ENCODE measurements around the gene MICOS13.

MICOS13 gene

DNA sequence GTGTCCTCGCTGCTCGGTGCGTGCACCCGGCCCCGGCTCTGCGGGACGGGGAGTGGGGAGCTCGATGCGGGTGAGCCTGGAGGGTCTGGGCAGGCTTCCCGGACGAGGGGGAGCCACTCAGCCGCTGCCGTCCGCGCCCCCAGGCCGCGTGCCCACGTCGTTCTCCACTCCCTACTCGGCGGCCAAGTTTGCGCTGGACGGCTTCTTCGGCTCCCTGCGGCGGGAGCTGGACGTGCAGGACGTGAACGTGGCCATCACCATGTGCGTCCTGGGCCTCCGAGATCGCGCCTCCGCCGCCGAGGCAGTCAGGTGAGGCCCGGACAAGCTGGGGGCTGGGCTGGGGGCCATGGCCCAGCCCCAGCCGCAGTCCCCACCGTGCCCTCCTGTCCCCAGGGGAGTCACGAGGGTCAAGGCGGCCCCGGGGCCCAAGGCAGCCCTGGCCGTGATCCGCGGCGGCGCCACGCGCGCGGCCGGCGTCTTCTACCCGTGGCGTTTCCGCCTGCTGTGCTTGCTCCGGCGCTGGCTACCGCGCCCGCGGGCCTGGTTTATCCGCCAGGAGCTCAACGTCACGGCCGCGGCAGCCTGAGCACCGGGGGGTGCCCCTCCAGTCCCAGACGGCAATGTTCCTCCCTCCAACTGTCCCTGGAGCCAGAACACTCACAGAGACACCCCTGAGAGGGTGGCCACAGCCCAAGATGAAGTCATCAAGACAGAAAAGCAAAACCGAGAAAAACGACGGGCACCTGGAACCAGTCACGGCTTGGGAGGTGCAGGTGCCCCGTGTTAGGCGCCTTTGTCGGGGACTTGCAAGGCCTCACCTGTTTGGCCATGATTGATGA is 7.3 kb upstream of the MICOS13 start:
- DNase-seq: no peak

DNA sequence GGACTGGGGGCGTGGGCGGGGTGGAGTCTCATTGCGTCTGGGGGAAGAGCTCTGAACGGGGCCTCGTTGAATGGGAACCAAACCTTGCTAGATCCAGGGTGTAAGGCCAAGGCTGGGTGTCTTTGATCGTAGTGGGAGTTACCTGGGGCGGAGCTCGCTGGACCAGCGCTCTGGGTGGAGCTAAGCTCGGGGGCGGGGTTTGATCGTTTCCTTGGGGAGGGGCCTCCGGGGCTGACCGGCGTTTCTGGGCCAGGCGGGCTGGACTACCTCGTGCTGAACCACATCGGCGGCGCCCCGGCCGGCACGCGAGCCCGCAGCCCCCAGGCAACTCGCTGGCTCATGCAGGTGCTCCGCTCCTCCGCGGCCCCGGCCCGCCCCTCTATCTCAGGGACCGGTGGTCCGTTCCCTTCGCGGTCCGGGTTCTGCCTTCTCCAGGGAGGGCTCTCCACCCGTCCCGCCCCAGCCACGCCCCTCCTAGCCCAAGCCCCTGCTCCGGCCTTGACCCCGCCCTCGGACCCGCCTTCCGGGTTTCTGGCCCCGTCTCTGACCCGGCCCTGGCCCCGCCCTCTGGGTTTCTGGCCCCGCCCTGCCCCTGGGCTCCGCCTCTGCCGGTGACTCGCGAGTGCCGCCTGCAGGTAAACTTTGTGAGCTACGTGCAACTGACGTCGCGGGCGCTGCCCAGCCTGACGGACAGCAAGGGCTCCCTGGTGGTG is 6.5 kb upstream of the MICOS13 start:
- DNase-seq: peak; percentile 96

DNA sequence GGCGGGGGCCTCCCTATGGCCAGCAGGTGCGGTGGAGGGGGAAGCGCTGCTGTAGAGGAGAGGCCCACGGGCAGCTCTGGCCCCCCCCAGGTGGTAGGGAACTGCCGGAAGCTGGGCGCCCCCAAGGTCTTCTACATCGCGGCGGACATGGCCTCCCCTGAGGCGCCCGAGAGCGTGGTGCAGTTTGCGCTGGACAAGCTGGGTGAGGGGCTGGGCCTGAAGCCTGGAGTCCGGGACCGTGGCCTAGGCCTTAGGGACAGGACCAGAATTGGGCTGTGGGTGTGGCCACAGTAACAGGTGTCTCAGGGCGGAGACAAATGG is 6.0 kb upstream of the MICOS13 start:
- DNase-seq: no peak

DNA sequence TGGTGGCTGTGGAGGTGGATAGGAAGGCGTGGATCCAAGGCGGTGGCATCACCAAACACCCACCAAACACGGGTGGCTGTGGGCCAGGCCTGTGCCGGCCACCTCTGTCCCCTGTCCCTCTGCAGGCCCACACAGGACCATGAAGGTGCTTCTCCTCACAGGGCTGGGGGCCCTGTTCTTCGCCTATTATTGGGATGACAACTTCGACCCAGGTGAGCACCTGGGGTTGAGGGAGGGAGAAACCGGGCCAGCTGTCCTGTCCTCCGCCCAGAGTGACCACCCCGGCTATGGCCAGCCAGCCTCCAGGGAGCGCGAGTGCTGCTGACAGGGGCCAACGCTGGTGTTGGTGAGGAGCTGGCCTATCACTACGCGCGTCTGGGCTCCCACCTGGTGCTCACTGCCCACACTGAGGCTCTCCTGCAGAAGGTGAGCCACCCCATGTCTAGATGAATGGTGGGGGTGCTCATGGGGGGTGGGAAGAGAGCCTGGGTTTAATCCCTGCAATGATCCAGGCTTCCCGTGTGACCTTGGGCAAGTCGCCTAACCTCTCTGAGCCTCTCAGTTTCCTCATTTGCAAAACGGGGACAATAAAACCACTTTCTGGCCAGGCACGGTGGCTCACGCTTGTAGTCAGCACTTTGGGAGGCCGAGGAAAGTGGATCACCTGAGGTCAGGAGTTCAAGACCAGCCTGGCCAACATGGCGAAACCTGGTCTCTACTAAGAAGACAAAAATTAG is 4.5 kb upstream of the MICOS13 start:
- no peak for DNase-seq

DNA sequence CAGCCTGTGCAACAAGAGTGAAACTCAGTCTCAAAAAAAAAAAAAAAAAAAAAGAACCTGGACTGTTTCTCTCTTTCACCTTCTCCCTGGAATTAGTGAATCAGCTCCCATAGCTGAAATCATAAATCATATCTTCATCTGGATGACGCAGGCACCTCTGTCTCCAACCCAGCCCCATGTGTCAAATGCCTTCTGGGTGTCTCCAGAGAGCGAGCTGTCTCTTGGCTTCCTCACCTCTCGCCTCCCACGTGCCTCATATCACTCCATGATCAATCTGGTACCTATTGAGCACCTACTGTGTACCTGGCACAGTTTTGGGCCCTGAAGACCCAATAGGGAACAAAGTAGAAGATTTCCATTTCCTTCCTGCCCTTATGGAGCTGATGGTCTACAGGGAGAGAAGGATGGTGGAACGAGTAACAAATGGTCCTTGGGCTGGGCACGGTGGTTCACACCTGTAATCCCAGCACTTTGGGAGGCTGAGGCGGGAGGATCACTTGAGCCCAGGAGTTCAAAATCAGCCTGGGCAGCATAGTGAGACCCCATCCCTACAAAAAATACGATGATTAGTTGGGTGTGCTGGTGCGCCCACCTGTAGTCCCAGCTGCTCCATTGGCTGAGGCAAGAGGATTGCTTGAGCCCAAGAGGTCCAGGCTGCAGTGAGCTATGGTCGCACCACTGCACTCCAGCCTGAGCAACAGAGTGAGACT is 3.0 kb upstream of the MICOS13 start:
- DNase-seq: no peak

DNA sequence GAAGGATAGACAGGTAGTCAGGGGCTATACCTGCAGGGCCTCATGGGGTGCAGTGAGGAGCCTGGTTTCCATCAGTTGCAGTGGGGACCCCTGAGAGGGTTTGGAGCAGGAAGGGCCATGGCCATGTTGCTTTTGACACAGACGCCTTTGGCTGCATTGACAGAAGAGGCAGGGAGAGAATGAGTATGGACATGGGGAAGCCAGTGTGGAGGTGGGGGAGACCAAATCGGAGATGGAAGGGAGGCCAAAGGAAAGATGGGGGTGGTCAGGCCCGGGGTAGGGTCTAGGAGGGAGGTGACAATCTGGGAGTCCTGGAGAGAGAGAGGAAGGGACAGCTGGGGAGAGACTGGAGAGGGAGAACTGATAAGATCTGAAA is 1.8 kb upstream of the MICOS13 start:
- DNase-seq: no peak

DNA sequence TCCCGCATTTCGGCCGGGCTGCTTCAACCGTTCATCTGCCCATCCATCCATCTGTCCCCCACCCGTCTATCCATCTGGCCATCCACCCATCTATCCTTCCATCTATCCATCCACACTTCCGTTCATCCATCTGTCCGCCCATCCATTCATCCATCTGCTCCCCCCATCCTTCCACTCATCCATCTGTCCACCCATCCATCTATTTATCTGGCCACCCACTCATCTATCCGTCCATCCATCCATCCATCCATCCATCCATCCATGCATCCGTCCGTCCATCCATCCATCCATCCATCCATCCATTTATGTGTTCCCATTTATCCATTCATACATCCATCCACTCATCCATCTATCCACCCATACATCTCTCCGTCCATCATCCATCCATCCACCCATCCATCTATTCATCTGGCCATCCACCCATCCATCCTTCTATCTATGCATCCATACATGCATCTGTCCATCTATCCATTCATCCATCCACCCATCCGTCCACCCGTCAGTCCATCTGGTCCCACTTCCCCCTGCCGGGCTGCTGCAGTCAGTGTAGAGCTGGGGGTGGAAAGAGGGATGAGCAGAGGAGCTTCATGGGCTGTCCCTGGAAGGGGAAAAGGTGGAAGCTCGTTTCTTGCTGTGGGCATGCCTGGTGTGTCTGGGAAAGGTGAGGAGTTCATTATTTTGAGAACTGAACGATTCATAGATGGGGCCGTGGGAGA is 1.2 kb upstream of the MICOS13 start:
- DNase-seq: no peak

DNA sequence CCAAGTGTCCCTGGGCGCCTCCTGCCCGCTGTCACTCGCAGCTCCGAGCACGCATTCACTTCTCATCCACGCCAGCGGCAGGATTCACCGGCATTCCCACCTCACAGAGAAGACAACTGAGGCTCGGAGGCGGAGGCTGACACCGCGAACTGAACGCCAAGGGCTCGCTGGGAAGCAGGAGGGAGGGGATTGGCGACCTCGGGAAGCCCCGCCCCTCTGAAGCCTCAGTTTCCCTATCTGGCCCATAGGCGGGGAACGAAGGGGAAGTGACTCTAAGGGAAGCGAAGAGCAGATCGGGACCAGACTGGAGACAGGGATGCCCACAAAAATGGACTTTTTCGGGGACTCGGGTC is 256 bp downstream of the MICOS13 start:
- no peak for DNase-seq

DNA sequence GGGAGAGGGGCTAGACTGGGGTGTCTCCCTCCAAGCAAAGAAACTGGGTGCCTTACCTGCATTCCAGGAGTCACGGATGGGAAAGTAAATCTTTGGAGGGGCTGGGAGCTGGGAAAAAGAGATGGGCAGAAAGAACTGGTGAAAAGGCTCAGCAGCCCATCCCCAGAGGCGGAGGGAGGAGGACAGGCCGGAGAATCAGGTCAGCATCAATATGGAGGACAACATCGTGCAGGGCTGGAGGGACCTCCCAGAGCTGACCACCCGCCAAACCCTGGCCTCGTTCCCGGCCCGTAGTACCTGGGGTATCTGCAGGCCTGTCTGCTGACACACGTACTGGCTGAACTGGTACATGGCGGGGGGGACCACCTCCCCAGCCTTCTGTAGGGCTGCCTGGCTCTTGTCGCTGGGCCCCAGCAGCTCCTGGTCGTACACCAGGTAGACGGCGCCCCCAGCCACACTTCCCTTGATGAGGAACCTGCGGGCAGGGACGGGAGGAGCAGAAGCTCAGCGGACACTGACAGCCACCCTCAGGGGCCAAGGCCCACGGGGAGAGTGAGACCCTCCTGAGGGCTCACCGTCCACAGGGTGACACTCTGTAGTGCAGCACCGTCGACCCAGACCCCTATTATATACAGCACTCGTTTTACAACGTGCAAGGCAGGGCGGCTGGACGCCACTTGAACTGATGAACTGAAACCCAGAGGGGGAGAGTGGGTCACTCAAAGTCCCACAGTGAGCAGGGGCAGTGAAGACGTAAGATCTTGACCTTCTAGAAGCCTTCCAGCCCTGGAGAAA is 830 bp downstream of the MICOS13 start:
- no peak for DNase-seq

DNA sequence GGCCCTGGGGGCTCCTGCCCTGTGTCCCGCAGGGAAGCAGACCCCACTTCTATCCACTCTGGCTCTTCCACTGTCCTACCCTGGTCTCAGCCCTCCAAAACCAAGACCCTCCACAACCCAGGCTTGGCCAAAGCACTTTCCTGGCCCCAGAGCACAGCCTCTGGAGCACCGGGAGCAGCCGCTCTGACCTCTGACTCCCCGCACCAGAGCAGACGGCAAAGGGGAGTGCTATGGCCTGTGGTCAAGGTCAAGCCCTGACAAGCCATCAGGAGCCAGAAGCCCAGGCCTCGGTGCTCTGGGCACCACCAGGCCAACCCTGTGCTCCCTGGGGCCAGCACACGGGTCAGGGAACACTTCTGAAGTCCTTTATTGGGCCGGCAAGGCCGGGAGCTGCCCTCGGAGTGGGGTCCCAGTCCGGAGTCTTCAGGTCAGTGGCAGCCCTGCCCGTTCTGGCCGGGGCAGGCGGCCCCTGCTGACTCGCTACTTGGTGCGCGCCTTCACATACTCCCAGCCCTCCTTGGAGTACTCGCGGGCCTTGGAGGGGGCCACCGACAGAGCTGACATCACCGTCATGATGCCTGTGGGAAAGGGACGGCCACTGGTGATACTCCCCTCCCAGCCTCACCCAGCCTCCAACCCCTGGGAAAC is 2.1 kb downstream of the MICOS13 start:
- no peak for DNase-seq

DNA sequence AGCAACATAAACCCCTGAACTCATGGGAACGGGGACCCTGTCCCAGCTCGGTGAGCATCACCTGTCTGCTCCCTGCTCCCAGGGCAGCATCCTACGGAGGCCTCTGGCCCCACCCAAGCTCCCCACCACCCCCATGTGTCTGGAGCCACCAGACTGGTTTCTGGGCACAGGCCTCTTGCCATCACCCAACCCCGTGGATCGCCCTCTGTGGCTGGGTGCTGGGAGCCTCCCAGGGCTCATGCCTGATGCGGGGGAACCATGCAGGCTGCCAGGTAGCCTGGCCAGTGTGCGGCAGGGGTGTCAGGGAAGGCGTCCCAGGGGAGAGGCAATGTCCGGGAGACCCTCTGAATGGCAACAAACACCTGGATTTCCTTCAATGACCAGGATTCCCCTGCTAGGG is 2.7 kb downstream of the MICOS13 start:
- DNase-seq: no peak

DNA sequence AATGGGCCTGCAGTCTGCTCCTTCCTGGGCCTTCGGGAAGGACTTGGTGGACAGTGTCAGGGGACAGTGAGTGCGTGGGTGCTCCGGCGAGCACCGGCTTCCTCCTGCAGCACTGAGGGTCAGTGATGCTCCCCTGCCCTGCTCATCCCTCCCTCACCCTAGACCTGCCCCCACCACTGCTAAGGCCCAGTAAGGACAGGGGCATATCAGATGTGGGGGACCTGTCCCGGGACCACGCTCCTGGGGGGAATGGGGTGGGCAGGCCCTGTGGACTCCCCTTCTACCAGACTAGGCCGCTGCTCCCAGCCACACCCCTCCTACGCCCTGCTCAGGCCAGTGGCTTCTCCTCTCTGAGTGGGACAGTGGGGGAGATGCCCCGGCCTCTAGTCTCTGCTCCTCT is 3.2 kb downstream of the MICOS13 start:
- DNase-seq: no peak

DNA sequence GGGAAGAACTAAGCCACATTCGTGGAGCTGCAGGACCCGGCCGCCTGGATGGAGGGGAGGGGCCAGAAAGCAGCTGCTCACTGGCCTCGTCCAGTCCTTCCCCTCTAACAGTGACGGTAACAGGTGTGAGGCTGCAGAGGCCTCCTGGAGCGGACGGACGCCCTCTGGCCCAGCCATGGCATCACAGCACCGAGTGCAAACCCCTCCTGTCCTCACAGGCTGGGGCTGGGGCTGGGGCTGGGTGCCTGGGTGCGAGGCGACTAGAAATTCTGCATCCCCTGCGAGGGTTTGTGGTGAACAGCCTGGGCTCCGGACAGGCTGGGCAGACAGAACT is 3.6 kb downstream of the MICOS13 start:
- DNase-seq: no peak

DNA sequence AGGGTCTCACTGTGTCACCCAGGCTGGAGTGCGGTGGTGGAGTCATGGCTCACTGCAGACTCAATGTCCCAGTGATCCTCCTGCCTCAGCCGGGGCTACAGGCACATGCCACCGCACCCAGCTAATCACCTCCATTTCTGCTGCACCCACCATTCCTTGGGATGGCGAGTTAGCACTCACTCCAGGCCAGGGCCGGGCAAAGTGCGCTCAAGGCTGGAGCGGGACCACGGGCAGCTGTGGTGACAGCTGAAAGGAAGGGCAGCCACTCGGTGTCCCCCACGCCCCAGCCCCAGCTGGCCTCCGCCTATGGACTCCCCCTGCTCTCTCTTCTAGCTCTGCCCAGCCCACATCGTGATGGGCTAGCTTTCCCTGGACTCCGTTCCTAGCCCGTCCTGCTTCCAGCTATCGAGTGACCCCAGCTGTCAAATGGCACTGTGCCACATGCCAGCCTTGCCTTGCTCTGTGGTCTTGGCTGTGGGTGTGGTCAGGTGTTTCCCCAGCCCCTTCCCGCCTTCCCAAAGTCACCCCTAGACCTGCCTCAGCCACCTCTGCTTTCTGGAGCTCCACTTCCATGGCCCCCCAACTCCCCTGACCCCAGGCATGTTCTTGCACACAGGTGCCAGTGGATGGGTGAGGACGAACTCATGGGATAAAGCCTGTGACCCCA is 4.1 kb downstream of the MICOS13 start:
- DNase-seq: no peak

DNA sequence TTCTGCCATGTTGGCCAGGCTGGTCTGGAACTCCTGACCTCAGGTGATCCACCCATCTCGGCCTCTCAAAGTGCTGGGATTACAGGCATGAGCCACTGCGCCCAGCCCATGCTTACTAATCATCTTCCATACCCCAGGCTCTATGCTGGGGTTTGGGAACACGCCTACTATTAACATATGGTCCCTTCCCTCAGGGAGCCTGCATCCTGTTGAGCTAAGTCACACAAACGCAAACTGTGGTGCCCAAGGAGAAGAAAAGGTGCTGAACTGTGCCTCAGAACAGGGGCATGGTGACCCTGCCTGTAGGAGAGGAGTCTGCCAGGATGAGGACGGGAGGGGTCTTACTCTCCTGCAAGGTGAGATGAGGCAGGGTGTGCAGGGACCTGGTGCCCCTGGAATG is 5.6 kb downstream of the MICOS13 start:
- no peak for DNase-seq

DNA sequence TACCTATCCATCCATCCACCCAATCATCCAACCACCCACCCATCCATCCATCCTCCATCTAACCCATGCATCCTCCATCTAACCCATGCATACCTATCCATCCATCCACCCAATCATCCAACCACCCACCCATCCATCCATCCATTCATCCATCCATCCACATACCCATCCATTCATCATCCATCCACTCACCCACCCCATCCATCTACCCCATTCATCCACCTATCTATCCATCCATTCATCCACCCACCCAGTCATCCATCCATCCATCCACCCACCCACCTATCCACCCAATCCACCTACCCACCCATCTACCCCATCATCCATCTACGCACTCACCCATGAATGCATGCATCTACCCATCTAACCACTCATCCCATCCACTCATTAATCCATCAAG is 6.6 kb downstream of the MICOS13 start:
- no peak for DNase-seq

DNA sequence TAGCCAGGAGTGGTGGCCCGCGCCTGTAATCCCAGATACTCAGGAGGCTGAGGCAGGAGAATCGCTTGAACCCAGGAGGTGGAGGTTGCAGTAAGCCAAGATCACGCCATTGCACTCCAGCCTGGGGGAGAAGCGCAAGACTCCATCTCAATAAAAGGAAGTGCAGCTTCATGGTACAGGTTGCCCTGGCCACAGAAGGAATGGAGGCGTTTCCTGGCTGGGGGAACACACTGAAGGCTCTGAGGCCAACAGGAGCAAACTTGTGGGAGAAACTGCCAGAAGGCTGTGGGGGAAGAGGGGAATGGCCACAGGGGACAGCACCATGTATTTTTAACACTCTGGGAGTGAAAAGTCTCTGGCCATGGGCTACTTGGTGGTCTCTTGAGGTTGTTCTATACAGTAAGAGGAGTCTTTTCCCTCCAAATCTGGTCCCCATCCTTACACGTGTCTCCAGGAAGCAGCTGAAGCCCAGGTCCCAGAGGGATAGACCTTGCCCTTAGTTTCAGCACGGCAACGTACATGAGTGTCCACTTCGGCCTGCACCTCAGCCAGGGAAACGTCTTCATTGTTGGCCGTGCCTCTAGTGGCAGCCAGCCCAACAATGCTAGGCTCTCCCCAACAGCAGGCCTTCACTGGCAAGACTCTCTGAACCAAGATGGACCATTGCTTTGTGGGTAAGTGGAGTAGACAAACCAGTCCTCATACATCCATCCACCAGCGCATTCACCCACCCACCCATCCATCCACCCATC is 7.4 kb downstream of the MICOS13 start:
- DNase-seq: no peak

DNA sequence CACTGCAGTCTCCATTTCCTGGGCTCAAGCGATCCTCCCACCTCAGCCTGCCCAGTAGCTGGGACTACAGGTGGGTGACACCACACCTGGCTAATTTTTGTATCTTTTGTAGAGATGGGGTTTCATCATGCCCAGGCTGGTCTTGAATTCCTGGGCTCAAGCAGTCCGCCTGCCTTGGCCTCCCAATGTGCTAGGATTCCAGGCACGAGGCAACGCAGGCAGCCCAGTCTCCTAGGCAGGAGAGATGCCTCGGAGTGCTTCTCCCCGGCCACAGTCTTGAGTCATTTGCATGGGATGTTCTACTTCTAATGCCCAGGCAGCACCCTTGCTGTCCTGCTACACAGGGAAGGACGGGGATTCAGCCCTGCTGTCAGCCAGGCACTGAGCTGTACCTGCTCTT is 8.7 kb downstream of the MICOS13 start:
- DNase-seq: no peak

DNA sequence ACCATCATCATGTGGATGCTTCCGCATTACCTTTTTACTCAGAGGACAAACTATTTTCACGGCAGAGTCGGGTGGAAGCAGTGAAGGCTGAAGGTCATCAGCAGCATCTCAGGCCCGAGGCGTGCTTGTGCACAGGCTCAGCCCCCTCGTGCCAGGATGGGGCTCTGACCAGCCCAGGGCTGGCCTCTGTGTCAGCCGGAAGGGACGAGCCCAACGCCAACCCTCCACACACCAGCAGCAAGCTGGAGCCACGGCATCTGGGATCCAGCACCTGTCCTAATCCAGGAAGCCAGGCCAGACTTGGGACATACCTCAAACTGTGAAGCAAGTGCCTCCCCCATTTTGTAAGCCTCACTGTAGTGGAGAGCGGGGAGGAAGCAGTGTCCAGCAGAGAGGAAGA is 11.1 kb downstream of the MICOS13 start:
- DNase-seq: no peak

DNA sequence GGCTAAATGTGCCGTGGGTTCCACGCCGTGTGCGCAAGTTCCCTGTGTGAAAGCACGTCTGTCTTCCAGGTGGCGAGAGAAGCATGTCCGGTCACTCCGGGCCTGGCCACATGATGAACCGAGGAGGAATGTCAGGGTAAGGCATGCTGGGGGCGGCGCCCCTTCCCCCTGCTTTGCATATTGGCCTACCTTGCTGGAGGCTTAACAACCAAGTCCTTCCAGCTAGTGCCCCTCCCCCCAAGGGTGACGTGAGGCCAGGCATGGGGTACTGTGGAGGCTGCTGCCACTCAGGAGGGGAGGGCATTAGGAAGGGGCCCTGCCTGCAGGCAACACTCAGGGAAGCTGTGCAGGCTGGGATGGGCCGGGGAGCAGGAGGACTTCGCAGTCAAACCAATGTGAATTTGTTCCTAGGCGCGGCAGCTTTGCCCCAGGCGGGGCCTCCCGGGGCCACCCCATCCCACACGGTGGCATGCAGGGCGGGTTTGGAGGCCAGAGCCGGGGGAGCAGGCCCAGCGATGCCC is 12.5 kb downstream of the MICOS13 start:
- DNase-seq: no peak
